NCI-H2196 treated with DMSO at 0.1 percent for 48 hours (cell line): ENCODE data around the gene SNX13.
"Not testable (repeated sequence)": the region's sequence is repeated elsewhere in the genome, so short reads cannot be mapped to it uniquely, and the experiment has no call there.

Source experiments
- DNase-seq: peaks from one replicate; lab custom pipeline; 2025; ENCODE audit not compliant: unreplicated experiment; lab: John Stamatoyannopoulos, UW

SNX13 gene

GRCh38 chr7:17913250-17913649, 27.0 kb downstream of the SNX13 start:
- DNase-seq: no peak

- DNase-seq: no peak
Measured at GRCh38 chr7:17912536-17913235, 27.6 kb downstream of the SNX13 start.

GRCh38 chr7:17912050-17912449, 28.2 kb downstream of the SNX13 start:
- DNase-seq: no peak

- no peak for DNase-seq
Measured at GRCh38 chr7:17910377-17910776, 29.9 kb downstream of the SNX13 start.

GRCh38 chr7:17909310-17909709, 31.0 kb downstream of the SNX13 start:
- DNase-seq: not testable (repeated sequence)

- no peak for DNase-seq
Measured at GRCh38 chr7:17907014-17907413, 33.3 kb downstream of the SNX13 start.

GRCh38 chr7:17903337-17903736, 37.0 kb downstream of the SNX13 start:
- no peak for DNase-seq

- DNase-seq: no peak
Measured at GRCh38 chr7:17902599-17902998, 37.7 kb downstream of the SNX13 start.

- DNase-seq: no peak
Measured at GRCh38 chr7:17900464-17900863, 39.8 kb downstream of the SNX13 start.

GRCh38 chr7:17898111-17898510, 42.2 kb downstream of the SNX13 start:
- no peak for DNase-seq

- DNase-seq: no peak
Measured at GRCh38 chr7:17887286-17887685, 53.0 kb downstream of the SNX13 start.

- no peak for DNase-seq
Measured at GRCh38 chr7:17882685-17883084, 57.6 kb downstream of the SNX13 start.

GRCh38 chr7:17879075-17879661, 61.1 kb downstream of the SNX13 start:
- no peak for DNase-seq

- no peak for DNase-seq
Measured at GRCh38 chr7:17878627-17879026, 61.7 kb downstream of the SNX13 start.

GRCh38 chr7:17871815-17872533, 68.3 kb downstream of the SNX13 start:
- no peak for DNase-seq

- no peak for DNase-seq
Measured at GRCh38 chr7:17870406-17870805, 69.9 kb downstream of the SNX13 start.

GRCh38 chr7:17863809-17864143, 76.5 kb downstream of the SNX13 start:
- DNase-seq: no peak

GRCh38 chr7:17863095-17863808, 77.0 kb downstream of the SNX13 start:
- DNase-seq: no peak

- no peak for DNase-seq
Measured at GRCh38 chr7:17856251-17856650, 84.0 kb downstream of the SNX13 start.

- DNase-seq: no peak
Measured at GRCh38 chr7:17855202-17855601, 85.1 kb downstream of the SNX13 start.

GRCh38 chr7:17854261-17855047, 85.8 kb downstream of the SNX13 start:
- no peak for DNase-seq
